HT-29 (cell line): ENCODE results near the gene PWWP2B. TPM values are rescaled to one million over a fixed set of nuclear protein-coding genes. Genes with fewer than 3 reads are reported as not detected.

Experiments used
- DNase-seq: peaks from one replicate; pipeline ENCODE4 v3.0.0-alpha.2; 2015; ENCODE audit warnings: low spot score
- total RNA-seq: library from RNA; depleted of rRNA; stranded (reverse); fragments of >200 nt; shearing (Covaris generic); gene quantifications from 2 replicates; pipeline ENCODE4 v1.2.3, GENCODE V29; 2014

The PWWP2B gene
- total RNA-seq, 1 experiment from 2014 or later = 73.4 TPM

DNA sequence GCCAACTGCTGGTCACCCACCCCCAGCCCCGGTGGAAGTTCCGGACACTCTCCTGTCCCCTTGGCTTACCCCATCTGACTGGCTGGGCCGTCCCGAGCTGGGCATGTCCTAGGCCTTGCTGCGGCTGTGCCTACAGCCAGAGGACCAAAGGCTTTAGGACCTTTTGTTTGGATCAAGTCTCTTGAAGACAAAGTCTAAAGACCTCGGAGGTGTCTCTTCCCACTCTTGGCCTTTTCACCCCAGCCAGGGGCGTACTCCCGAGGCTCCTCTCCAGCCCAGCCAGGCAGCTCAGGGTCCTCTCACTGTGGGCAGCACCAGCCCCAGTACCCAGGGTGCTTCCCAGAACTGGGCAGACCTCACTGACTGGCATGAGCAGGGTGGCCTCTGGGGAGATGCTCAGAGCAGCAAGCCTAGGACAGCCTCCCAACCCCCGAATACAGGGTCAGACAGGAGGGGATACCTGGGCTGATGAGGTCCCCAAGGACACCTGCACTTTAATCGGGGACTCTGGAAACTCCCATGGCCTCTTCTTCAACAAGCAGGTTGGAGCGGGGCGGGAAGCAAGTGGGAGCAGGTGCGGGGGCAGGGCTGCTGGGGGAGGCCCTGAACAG, 2.7 kb upstream of the PWWP2B start:
- DNase-seq = no peak

DNA sequence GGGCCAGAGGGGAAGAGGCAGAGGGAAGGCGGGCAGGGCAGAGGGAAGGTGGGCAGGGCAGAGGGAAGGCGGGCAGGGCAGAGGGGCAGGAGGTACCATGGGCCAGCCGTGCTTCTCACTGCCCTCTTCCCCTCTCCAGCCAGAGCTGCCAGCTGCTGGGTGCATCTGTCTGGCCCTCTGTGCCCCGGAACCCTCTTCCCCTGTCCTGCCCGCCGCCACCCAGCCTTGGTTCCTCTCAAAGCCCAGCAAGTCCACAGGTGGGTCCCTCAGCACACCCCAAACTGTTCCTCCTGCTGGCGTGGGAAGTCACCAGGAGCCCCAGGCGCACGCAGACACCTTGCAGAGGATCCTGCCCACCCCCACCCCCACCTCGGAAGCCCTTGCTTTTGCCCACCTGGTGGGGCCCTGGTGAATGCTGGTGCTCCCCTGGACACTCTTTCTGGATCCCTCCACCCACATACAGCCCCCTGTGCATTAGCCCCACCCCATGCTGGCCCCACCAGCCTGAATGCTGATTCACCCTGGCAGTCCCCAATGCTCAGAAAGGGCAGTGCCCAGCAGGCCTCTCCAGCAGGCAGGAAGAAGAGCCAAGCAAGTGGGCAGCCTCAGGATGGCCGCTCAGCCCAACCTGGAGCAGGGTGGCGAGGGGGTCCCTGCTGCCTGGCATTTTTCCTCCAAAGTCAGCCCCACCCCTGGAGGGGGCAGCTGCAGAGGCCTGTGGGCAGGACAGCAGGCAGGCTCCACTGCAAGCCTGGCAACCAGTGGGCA, 1.9 kb upstream of the PWWP2B start:
- no peak for DNase-seq

DNA sequence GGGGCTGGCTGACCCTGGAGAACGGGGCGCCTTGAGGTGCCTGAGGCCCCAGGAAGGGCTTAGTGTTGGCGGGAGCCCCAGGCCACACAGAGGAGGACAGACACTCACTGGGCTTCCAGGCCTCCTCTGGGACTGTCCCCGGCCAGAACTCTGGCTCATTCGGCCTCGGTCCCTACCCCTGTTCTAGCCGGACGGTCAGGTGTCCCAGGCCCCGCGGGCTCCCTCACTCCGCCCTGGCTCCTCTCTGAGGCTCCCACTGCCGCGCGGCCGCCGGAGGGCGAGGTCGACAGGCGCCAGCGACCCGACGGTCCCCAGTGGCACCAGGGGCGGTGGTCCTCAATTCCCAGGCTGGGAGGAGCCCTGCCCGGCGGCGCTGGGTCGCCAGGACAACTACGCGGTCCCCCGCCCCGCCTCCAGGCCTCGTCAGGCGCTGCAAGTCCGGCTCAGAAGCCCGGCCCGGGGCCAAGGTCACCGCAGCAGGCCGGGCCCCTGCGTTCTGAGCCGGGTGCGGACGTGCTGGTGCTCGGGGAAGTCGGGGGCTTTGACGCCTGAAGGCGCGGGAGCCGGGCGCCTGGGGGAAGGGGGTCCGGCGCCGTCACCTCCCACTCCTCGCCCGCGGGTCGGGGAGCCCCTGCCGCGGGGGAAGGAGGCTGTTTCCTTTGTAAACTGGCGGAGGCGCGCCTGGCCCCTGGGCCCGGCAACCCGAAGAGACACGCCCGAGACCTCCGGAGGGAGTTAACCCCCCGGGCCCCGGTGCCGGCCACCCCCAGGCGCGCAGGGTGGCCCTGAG, 1.1 kb upstream of the PWWP2B start:
- DNase-seq = no peak

DNA sequence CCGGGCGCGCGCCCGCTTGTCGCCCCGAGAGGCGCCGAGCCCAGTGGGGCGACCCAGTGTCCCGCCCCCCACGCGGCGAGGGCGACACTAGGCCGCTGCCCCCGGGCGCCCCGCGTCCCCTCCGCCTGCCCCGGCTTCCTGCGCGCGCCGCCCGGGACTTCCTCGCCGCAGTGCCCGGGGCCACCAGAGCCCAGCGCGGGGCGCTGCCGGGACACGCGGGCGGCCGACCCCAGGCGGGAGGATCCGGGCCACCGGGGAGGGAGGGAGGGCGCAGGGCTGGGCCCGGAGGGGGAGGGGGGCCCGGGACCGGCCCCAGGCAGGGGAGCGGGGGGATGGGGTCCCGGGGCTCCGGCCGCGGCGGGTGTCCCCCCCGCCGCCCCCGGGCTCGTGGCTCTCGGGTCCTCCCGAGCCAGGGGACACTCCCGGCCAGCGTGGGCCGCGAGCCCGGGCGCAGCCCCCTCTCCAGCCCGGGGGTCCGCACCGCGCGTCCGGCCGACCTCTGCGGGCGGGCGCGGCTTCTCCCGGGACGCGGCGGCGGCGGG, 435 bp upstream of the PWWP2B start:
- peak; percentile 50 for DNase-seq

DNA sequence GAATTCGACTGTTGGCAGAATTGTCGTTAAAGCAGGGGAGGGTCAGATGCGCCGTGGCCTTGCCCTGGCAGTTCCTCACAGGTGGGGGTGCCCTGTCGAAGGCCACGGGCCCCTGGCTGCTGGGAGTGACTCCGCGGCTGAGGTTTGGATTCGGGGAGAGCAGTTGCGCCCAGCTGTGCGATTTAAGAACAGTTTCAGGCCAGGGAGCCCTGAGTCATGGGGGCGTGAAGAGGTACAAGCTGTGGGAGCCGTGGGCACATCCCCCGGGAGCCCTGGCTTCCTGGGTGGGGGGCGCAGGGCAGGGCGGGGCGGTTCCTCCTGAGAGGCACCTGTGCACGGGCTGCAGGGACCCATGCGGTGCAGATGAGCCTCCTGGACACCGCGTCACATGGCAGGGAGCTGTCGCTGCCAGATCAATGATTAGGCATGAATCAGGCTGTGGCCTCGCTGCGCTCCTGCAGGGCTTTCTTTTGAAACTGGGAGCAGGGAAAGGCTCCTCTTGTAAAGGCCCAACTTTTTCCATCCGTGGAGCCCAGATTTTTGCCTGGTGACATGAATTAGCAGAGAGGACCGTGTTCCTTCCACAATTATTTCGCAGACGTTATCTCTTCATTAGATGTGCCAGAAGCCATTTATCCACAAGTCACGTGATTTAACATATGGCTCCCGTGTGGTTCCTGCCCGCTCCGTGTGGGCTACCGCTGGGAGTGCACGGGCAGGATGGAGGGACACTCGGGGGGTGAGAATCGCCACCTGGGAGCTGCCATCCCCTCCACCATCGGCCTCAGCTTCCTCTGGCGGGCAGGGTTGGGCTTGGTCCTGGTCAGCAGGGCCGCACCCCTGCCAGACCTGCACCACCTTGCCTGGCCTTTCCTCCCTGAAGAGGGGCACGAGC, 918 bp downstream of the PWWP2B start:
- DNase-seq = peak; percentile 69

DNA sequence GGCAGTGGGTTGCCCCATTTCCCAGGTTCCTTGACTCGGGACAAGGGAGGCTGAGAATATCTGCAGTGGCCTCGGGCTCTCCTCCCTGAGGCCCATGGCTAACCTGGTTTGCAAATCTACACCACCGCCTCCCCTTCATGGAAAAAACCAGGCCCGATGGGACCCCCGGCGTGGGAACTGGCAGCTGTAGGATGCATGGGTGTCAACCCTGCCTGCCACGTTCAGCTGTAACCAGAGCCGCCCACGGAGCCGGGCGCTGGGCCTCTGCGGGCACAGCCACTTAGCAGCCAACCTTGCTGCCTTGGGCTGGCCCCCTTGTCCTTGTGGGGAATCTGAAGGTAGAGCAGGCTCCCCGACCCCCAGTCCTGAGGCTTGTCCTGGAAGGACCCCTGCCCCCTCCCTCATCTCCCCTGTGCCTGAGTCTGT, 1.6 kb downstream of the PWWP2B start:
- no peak for DNase-seq

DNA sequence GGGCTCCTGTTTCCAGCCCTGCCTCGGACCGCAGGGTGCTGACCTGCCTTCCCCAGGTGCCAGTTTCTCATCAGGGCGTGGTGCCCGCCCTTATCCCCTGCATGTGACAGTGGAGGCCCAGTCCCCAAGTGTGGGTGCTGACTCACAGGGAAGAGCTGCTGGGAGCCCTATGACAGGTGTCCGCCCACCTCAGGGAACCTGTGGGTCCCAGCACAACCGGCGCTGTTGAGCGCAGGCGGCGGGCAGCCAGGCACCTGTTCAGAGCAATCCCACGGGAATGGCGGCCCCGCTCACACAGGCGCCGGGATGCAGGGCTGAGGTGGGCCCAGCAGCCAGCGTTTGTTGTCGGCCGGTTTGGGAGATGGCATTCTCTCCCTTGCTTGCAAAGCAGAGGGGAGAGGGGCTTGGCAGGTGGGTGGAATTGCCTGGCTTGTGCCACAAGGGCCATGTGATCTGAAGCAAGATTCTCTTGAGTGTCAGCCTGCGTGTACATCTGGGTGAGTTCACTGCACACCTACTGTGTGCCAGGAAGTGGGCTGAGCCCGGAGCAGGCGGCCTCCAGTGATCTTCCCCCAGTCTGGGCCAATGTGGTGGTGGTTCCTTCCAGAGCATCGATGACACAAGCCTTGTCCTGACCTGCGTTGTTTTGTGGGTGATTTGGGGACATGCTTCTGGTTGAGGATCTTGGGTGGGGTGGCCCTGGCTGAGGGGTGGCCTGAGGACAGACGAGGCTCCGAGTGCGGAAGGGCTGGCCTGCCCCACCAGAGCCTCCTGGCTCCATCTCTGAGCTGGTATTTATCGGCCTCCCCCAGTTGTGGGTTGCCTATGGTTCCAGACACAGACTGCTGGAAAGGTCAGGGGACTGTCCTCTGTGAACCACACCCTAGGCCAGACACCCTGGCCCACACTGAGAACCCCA, 2.4 kb downstream of the PWWP2B start:
- peak; percentile 66 for DNase-seq

DNA sequence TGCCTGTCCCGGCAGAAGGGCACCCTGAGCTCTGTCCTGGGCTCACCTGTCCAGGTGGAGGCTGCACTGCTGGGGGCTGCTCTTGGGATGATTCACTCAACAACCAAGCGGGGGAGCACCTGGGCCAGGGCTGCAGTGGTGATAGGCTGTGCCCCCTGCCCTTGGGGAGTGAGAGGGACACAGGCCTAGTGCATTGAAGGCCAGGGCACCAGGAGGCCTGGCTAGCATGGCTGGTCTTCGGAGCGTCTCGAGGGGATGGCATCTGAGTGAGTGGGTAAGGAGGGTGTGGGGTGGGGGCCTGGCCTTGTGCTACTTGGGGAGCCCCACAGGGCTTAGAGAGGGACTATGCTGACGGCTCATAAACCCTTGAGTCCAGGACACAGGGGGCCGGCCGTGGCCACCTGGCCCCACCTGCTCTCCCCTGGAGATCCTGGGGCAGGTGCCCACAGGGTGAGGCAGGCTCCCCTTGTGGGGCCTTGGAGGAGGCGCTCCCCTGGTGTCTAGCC, 3.1 kb downstream of the PWWP2B start:
- DNase-seq = no peak

DNA sequence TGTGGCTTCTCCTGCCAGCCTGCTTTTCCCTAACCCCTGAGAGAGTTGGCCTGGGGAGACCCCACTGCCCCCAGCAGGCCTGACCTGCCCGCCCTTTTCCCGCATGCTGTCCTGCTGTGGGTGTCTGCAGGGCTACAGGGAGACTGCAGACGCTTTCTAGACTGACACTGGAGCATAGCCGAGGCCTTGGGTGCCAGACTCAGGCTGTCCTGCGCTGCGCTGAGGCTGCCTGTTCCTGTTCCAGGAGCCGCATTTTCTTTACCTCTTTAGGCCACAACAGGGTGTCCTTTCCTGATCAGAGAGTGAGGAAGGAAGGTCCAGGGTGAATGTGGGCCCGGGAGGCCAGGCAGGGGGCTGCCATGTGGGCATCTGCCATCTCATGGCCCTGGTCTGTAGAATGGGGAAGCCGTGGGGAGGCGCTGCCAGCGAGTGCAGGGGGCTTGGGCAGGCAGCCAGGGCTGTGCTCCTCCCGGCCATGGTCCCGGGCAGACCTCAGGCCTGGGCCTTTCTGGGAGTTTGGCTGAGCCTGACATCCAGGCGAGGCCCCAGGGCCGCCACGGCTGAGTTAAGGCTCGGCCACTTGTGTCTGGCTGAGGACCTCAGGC, 3.6 kb downstream of the PWWP2B start:
- DNase-seq = peak; percentile 43

DNA sequence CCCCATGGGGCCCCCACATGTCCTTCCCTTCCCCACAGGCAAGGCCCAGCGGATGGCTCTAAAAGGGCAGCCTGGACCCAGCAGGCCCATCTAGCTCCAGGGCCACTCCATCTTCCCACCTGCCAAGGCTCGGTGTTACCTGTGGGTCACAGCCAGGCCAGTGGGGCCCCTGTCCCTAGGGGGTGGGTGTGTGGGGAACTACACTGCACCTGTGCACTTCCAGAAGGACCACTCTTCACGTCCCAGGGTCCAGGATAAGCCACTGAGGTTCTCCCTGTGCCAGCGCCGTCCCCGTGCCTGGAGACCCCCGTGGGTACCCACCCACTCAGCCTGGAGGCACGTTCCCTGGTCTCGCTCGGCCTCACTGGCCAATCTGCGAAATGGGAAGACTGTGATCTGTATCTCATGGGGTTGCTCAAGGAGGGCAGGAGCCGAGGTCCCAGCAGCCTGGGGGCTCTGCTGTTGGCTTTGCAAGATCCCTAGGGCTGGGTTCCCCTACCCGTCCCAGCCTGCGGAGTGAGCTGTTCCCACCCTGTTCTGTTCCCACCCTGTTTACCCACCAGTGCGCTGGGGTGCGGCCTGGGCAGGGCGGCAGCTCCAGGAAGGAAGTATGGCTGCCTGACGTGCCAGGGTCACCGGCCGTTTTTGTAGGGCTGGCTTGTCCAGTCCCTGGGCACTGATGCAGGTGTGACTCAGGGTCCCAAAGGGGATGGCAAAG, 4.6 kb downstream of the PWWP2B start:
- DNase-seq = peak; percentile 57

DNA sequence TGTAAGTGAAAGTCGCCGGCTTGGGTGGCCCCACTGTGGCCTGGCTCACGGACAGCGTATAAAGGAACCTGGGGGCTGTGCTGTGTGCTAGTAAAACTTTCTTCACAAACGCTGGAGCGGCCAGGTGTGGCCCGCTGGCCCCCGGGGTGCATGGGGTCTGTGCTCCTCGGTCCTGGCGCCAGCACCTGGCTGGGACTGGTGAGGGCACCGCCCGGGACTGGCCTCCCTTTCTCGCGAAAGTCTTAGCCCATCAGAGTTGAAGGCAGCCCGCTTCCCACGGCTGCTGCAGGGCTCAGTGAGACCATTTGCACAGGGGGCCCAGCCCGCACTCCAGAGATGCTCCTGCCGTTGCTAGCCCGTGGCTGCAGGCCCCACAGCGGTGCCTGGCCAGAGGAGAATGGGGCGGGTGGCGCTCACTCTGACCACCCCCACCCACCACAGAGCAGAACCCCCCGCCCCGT, 5.8 kb downstream of the PWWP2B start:
- DNase-seq = no peak

DNA sequence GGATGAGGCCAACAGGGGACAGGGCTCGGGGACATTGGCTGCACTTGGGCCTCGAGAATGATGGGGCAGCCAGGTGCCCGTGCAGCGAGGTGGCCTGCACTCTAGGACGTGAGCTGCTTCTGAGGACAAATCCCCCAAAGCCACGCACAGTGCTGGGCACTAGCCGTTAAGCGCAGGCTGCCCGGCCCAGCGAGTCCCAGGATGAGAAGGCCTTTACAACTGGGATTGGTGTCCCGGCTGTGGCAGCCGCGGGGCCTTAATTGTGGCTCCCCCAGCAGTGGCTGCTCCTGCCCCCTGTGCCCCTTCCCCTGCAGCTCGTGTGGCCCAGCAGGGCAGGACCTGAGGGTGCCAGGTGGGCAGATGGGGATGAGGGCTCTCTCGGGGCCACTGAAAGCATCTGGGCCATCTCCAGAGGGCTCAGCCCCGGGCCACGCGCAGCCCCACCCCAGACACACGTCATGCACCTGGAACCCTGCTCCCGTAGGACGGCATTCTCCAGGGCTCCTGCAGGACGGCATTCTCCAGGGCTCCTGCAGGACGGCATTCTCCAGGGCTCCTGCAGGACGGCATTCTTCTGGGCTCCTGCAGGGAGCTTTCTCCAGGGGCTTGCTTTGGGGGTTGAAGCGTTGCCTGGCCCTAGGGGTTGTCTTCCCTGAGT, 6.6 kb downstream of the PWWP2B start:
- DNase-seq = peak; percentile 49

DNA sequence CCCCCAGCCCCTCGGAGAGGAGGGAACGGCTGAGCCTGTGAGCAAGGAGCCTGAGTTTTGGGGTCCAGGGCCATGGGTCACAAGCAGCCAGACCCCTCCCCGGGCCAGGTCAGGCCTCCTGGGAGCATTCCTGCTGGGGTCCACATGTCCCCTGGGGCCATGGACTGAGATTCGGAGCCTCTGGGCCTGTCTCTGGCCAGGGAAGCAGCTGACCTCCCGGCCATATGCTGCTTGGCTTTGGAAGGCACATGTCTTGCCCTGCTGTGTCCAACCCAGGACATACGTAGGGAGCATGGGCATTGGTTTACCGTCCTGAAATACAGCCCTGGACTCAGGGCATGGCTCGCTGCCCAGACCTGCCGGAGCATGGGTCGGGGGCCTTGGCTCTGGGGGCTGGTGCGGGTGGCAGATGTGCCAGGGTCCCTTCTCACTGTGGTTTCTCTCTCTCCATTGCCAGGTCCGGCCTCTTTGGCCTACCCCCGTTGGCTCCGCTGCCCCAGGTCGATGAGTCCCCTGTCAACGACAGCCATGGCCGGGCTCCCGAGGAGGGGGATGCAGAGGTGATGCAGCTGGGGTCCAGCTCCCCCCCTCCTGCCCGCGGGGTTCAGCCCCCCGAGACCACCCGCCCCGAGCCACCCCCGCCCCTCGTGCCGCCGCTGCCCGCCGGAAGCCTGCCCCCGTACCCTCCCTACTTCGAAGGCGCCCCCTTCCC, 7.3 kb downstream of the PWWP2B start:
- DNase-seq = no peak

DNA sequence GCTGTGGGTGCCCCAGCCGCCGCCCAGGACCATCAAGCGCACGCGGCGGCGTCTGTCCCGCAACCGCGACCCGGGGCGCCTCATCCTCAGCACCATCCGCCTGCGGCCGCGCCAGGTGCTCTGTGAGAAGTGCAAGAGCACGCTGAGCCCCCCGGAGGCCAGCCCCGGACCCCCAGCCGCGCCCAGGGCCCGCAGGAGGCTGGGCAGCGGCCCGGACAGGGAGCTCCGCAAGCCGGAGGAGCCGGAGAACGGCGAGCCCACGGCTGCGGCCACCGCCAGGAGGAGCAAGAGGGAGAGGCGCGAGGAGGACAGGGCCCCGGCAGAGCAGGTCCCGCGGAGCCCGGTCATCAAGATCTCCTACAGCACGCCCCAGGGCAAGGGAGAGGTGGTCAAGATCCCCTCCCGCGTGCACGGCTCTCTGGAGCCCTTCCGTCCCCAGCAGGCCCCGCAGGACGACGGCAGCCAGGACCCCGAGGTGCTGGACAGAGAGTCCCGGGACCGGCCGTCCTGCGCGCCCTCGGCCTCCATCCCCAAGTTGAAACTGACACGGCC, 8.0 kb downstream of the PWWP2B start:
- no peak for DNase-seq

DNA sequence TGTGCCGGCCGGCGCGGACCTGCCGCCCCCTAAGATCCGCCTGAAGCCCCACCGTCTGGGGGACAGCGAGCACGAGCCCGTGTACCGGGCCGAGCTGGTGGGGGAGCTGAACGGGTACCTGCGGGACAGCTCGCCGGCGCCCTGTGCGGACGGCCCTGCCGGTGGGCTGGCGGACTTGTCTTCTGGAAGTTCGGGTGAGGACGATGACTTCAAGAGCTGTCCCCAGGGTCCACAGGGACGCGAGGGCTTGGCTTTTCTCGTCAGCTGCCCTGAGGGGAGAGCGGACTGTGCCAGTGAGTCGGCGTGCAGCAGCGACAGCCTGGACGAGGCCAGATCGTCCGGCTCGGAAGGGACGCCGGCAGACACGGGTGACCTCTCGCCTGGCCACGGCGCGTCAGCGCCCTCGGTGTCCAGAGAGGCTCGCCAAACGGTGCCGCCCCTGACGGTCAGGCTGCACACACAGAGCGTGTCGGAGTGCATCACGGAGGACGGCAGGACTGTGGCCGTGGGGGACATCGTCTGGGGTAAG, 8.5 kb downstream of the PWWP2B start:
- no peak for DNase-seq

DNA sequence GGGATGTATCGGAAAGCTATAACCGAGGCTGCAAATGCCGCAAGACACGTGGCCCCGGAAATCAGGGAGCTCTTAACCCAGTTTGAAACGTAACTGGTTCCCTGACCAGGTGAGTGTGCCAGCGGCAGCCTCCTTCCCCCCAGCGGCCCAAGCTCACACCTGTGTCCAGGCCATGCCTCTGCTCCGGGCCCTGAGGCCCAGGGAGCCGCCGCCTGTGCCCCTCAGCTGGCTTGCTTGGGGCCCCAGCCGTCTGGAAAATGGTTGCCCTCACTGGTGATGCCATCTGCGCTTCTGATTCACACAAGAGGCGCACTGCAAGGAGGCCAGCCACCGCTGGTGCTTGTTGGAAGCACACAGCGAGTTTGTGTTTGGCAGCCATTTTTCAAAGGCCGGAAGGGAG, 9.2 kb downstream of the PWWP2B start:
- DNase-seq = no peak

DNA sequence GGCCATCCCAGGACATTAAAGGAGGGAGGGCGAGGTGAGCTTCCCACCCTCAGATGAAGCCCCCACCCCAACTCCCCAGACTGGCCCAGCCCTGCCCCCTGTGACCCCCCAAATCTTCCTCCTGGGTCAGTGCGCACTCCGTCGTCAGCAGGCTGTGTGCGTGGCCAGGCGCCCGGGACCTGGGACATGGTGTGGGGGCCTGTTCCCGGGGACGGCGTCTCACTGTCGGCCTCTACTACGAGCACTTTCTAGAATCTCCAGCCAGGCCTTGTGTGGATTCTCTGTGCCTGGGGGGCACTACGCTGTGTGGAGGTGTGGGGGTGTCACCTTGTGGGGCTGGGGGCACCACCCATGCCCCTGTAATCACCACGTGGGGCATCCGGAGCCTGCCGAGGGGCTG, 9.8 kb downstream of the PWWP2B start:
- no peak for DNase-seq
